H9 (cell line): Measurements from ENCODE around the gene ARHGAP8. TPM values are rescaled to one million over a fixed set of nuclear protein-coding genes. Genes with fewer than 3 reads are reported as not detected.

Experiments used
- DNase-seq: peaks from one replicate; pipeline ENCODE4 v3.0.0-alpha.2; 2017
- H2AFZ ChIP-seq: one replicate; pipeline ENCODE4 v1.6.1; 2013; ENCODE audit warnings: mild to moderate bottlenecking, low read length, control low read depth, moderate library complexity
- H2AK5ac ChIP-seq: 2 replicates; pipeline ENCODE4 v1.6.1; 2013; ENCODE audit warnings: low read length, control low read depth, mixed read lengths; ENCODE audit not compliant: insufficient read length
- H2BK120ac ChIP-seq: one replicate; pipeline ENCODE4 v1.6.1; 2013; ENCODE audit warnings: low read depth, mild to moderate bottlenecking, low read length, control low read depth, inconsistent platforms; ENCODE audit not compliant: poor library complexity, severe bottlenecking
- H2BK12ac ChIP-seq: 2 replicates; pipeline ENCODE4 v1.6.1; 2013; ENCODE audit warnings: low read length, control low read depth, mixed read lengths, low read depth; ENCODE audit not compliant: insufficient read length
- H2BK15ac ChIP-seq: 2 replicates; pipeline ENCODE4 v1.6.1; 2013; ENCODE audit warnings: low read depth, low read length, control low read depth
- H2BK20ac ChIP-seq: one replicate; pipeline ENCODE4 v1.6.1; 2013; ENCODE audit warnings: low read depth, mild to moderate bottlenecking, low read length, control low read depth, inconsistent platforms; ENCODE audit not compliant: poor library complexity, severe bottlenecking
- H2BK5ac ChIP-seq: 2 replicates; pipeline ENCODE4 v1.6.1; 2013; ENCODE audit warnings: low read length, control low read depth, mixed read lengths; ENCODE audit not compliant: insufficient read length
- H3K14ac ChIP-seq: 2 replicates; pipeline ENCODE4 v1.6.1; 2013; ENCODE audit warnings: low read length, control low read depth; ENCODE audit not compliant: insufficient read depth
- H3K18ac ChIP-seq: 2 replicates; pipeline ENCODE4 v1.6.1; 2013; ENCODE audit warnings: low read depth, mild to moderate bottlenecking, mixed read lengths, low read length, control low read depth; ENCODE audit not compliant: insufficient read length
- H3K23ac ChIP-seq: 2 replicates; pipeline ENCODE4 v1.6.1; 2013; ENCODE audit warnings: low read length, control low read depth, mixed read lengths, low read depth; ENCODE audit not compliant: insufficient read length
- H3K23me2 ChIP-seq: 2 replicates; pipeline ENCODE4 v1.6.1; 2013; ENCODE audit warnings: low read depth, mild to moderate bottlenecking, mixed read lengths, low read length, control low read depth; ENCODE audit not compliant: insufficient read length, poor library complexity, severe bottlenecking
- H3K27ac ChIP-seq: 2 replicates; pipeline ENCODE4 v1.5.1; 2013; ENCODE audit warnings: low read length, control low read depth, mixed read lengths, low read depth; ENCODE audit not compliant: insufficient read length
- H3K27me3 ChIP-seq: 2 replicates; pipeline ENCODE4 v1.6.1; 2013; ENCODE audit warnings: low read length, control low read depth, inconsistent platforms; ENCODE audit not compliant: insufficient read depth
- H3K4ac ChIP-seq: 2 replicates; pipeline ENCODE4 v1.6.1; 2013; ENCODE audit warnings: low read depth, mild to moderate bottlenecking, control low read depth, inconsistent platforms, low read length, moderate library complexity
- H3K4me1 ChIP-seq: 2 replicates; pipeline ENCODE4 v1.6.1; 2013; ENCODE audit warnings: low read length, control low read depth, inconsistent platforms; ENCODE audit not compliant: insufficient read depth
- H3K4me2 ChIP-seq: 2 replicates; pipeline ENCODE4 v1.6.1; 2013; ENCODE audit warnings: low read length, control low read depth, mixed read lengths; ENCODE audit not compliant: insufficient read length, insufficient read depth
- H3K56ac ChIP-seq: 2 replicates; pipeline ENCODE4 v1.6.1; 2013; ENCODE audit warnings: low read depth, mild to moderate bottlenecking, mixed read lengths, low read length, control low read depth; ENCODE audit not compliant: insufficient read length
- H3K79me1 ChIP-seq: 2 replicates; pipeline ENCODE4 v1.6.1; 2013; ENCODE audit warnings: low read depth, mild to moderate bottlenecking, moderate library complexity, low read length, control low read depth, inconsistent platforms; ENCODE audit not compliant: insufficient read depth, poor library complexity, severe bottlenecking
- H3K79me2 ChIP-seq: 2 replicates; pipeline ENCODE4 v1.6.1; 2013; ENCODE audit warnings: low read length, control low read depth, inconsistent platforms; ENCODE audit not compliant: insufficient read depth
- H3K9ac ChIP-seq: 2 replicates; pipeline ENCODE4 v1.6.1; 2013; ENCODE audit warnings: low read length, control low read depth, mixed read lengths; ENCODE audit not compliant: insufficient read length; ENCODE audit errors: extremely low read depth
- H3K9me3 ChIP-seq: one replicate; pipeline ENCODE4 v1.6.1; 2013; ENCODE audit warnings: low read depth, low read length, inconsistent platforms; ENCODE audit not compliant: control insufficient read depth
- H3T11ph ChIP-seq: one replicate; pipeline ENCODE4 v1.6.1; 2013; ENCODE audit warnings: mild to moderate bottlenecking, low read length, control low read depth, inconsistent platforms
- H4K20me1 ChIP-seq: one replicate; pipeline ENCODE4 v1.6.1; 2013; ENCODE audit not compliant: control insufficient read depth, insufficient read length, insufficient read depth
- H4K5ac ChIP-seq: 2 replicates; pipeline ENCODE4 v1.6.1; 2013; ENCODE audit warnings: low read depth, mild to moderate bottlenecking, mixed read lengths, low read length, control low read depth; ENCODE audit not compliant: insufficient read length
- H4K8ac ChIP-seq: replicated peaks from 2 replicates; pipeline ENCODE4 v1.6.1; 2013; ENCODE audit warnings: low read length, control low read depth, mixed read lengths, low read depth; ENCODE audit not compliant: insufficient read length
- H4K91ac ChIP-seq: 2 replicates; pipeline ENCODE4 v1.6.1; 2013; ENCODE audit warnings: low read depth, mild to moderate bottlenecking, moderate library complexity, mixed read lengths, low read length, control low read depth; ENCODE audit not compliant: insufficient read length
- H3K27ac Mint-ChIP-seq, 3 experiments: 2 replicates in 2 of 3; 3 replicates in 1 of 3; pipeline ENCODE4 v1.8.0; 2020 to 2021; ENCODE audit warnings: mixed read lengths in 3 of 3, mild to moderate bottlenecking in 1 of 3, moderate library complexity in 1 of 3
- H3K27me3 Mint-ChIP-seq: 2 replicates; pipeline ENCODE4 v1.8.0; 2021; ENCODE audit warnings: low read depth, mild to moderate bottlenecking, moderate library complexity, mixed read lengths
- H3K36me3 Mint-ChIP-seq, 3 experiments: 2 replicates in 2 of 3; 3 replicates in 1 of 3; pipeline ENCODE4 v1.8.0; 2020 to 2021; ENCODE audit warnings: low read depth in 3 of 3, mixed read lengths in 3 of 3; ENCODE audit not compliant: insufficient read depth in 1 of 3
- H3K4me1 Mint-ChIP-seq, 2 experiments: 2 replicates each; pipeline ENCODE4 v1.8.0; 2020; ENCODE audit warnings: mixed read lengths in 2 of 2
- H3K4me3 Mint-ChIP-seq, 2 experiments: 2 replicates in 1 of 2; 3 replicates in 1 of 2; pipeline ENCODE4 v1.8.0; 2020 to 2021; ENCODE audit warnings: mild to moderate bottlenecking in 2 of 2, mixed read lengths in 2 of 2, moderate library complexity in 1 of 2
- H3K9me3 Mint-ChIP-seq, 2 experiments: 2 replicates in 1 of 2; 3 replicates in 1 of 2; pipeline ENCODE4 v1.8.0; 2020; ENCODE audit warnings: mild to moderate bottlenecking in 2 of 2, mixed read lengths in 2 of 2, moderate library complexity in 1 of 2
- WGBS: extraction: QIAGEN DNeasy Blood & Tissue Kit; methylation state at CpG from one replicate; pipeline ENCODE4 v1.1.7; 2013; ENCODE audit warnings: missing lambda C conversion rate, low lambda C conversion rate, mixed read lengths; ENCODE audit not compliant: insufficient read length; ENCODE audit errors: extremely low coverage; 5-methylcytosine and 5-hydroxymethylcytosine counted together
- total RNA-seq: library from RNA; stranded (reverse); gene quantifications from 2 replicates; pipeline ENCODE4 v1.2.1, GENCODE V29; 2021
- TF ChIP-seq, protein P1 (sequence below): fragments of 200-600 bp; sonication (generic); conservative IDR thresholded peaks from 3 replicates; pipeline ENCODE4 v1.8.0; 2021; ENCODE audit warnings: antibody characterized with exemption, mild to moderate bottlenecking

Gene ARHGAP8
- total RNA-seq, 1 experiment from 2014 or later: 35.4 TPM

DNA sequence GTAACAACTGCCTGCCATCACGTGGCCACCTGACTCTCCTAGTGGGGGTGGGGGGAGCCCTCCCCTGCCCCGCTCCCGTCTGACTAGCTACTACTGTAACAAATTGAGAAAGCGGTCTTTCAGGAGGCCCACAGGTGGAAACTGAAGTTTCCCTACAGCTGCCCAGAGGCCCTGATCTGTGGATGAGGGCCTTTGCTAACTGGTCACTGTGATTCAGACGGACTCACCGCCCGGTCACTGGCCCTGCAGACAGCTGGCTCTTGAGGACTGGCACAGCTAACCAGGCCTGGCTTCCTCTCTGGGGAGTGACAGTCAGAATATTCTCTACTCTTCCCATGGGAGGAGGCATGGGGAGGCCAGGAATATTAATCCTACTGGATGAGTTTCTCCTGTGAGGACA is 116.8 kb downstream of the ARHGAP8 start:
- no peak overlapping the region for H2BK5ac ChIP-seq
- no CpG with 5 or more reads among the region's 7 CpGs for WGBS
- H2AFZ ChIP-seq: no peak overlapping the region
- no peak overlapping the region for H2AK5ac ChIP-seq
- H2BK120ac ChIP-seq: no peak overlapping the region
- no peak overlapping the region for H3K27ac ChIP-seq
- H3K23ac ChIP-seq: no peak overlapping the region
- H3K4me1 ChIP-seq: no peaks in the 10 kb centered on the region
- no peak overlapping the region for H3K9ac ChIP-seq
- H2BK20ac ChIP-seq: no peak overlapping the region
- no peak overlapping the region for H3K14ac ChIP-seq
- H3T11ph ChIP-seq: no peak overlapping the region
- no peak overlapping the region for H3K18ac ChIP-seq
- no peaks in the 10 kb centered on the region for H3K79me1 ChIP-seq
- no peaks in the 10 kb centered on the region for H3K23me2 ChIP-seq
- no peak overlapping the region for H2BK12ac ChIP-seq
- no peak overlapping the region for H4K8ac ChIP-seq
- H3K36me3 Mint-ChIP-seq: peaks cover 18 to 25% (median 20%) of the 10 kb centered on the region in 3 experiments
- DNase-seq: no peak
- peaks cover 11% of the 10 kb centered on the region in 2 experiments for H3K9me3 Mint-ChIP-seq
- H3K4me3 Mint-ChIP-seq: no peak overlapping the region
- H3K27me3 ChIP-seq: no peaks in the 10 kb centered on the region
- H3K79me2 ChIP-seq: no peaks in the 10 kb centered on the region
- no peak overlapping the region for H4K5ac ChIP-seq
- TF ChIP-seq, protein P1, sequence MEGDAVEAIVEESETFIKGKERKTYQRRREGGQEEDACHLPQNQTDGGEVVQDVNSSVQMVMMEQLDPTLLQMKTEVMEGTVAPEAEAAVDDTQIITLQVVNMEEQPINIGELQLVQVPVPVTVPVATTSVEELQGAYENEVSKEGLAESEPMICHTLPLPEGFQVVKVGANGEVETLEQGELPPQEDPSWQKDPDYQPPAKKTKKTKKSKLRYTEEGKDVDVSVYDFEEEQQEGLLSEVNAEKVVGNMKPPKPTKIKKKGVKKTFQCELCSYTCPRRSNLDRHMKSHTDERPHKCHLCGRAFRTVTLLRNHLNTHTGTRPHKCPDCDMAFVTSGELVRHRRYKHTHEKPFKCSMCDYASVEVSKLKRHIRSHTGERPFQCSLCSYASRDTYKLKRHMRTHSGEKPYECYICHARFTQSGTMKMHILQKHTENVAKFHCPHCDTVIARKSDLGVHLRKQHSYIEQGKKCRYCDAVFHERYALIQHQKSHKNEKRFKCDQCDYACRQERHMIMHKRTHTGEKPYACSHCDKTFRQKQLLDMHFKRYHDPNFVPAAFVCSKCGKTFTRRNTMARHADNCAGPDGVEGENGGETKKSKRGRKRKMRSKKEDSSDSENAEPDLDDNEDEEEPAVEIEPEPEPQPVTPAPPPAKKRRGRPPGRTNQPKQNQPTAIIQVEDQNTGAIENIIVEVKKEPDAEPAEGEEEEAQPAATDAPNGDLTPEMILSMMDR: no peak
- peaks cover 8 to 28% of the 10 kb centered on the region in 2 experiments for H3K4me1 Mint-ChIP-seq
- no peak overlapping the region for H3K4me2 ChIP-seq
- peaks cover 8% of the 10 kb centered on the region for H3K9me3 ChIP-seq
- H2BK15ac ChIP-seq: no peak overlapping the region
- peaks cover 1% of the 10 kb centered on the region; the same call in 1 of the 2 replicates for H3K27me3 Mint-ChIP-seq
- H4K91ac ChIP-seq: no peak overlapping the region
- H3K4ac ChIP-seq: no peak overlapping the region
- H4K20me1 ChIP-seq: no peaks in the 10 kb centered on the region
- H3K56ac ChIP-seq: no peak overlapping the region
- H3K27ac Mint-ChIP-seq: peak overlapping the region in 2 of 3 experiments; percentile 55 to 64; a peak in 1 of 7 replicates
